SIG-M5 (cell line): ENCODE measurements around the gene IGHMBP2.

Source experiments
- DNase-seq: peaks from one replicate; lab custom pipeline; 2025; lab: John Stamatoyannopoulos, UW

Gene IGHMBP2

GRCh38 chr11:68939583-68940555 lies 36.2 kb downstream of the IGHMBP2 start:
- no peak for DNase-seq

GRCh38 chr11:68940651-68941323 lies 37.1 kb downstream of the IGHMBP2 start:
- no peak for DNase-seq

GRCh38 chr11:68941324-68942094 lies 37.8 kb downstream of the IGHMBP2 start:
- no peak for DNase-seq

GRCh38 chr11:68942095-68942620 lies 38.5 kb downstream of the IGHMBP2 start:
- no peak for DNase-seq

- DNase-seq = no peak
These were observed 39.1 kb downstream of the IGHMBP2 start for GRCh38 chr11:68942751-68943271.

- no peak for DNase-seq
These were observed 42.9 kb downstream of the IGHMBP2 start for GRCh38 chr11:68946416-68947090.

- no peak for DNase-seq
These were observed 43.5 kb downstream of the IGHMBP2 start for GRCh38 chr11:68947151-68947550.

- no peak for DNase-seq
These were observed 44.8 kb downstream of the IGHMBP2 start for GRCh38 chr11:68948496-68948895.

- DNase-seq = no peak
These were observed 45.2 kb downstream of the IGHMBP2 start for GRCh38 chr11:68948935-68949334.

- no peak for DNase-seq
These were observed 46.6 kb downstream of the IGHMBP2 start for GRCh38 chr11:68950270-68950669.

- DNase-seq = no peak
These were observed 47.1 kb downstream of the IGHMBP2 start for GRCh38 chr11:68950762-68951161.

GRCh38 chr11:68954836-68955606 lies 51.3 kb downstream of the IGHMBP2 start:
- no peak for DNase-seq

GRCh38 chr11:68955607-68955958 lies 51.9 kb downstream of the IGHMBP2 start:
- no peak for DNase-seq

- no peak for DNase-seq
These were observed 52.5 kb downstream of the IGHMBP2 start for GRCh38 chr11:68956142-68956541.

GRCh38 chr11:68956547-68957254 lies 53.0 kb downstream of the IGHMBP2 start:
- no peak for DNase-seq

GRCh38 chr11:68958211-68958610 lies 54.5 kb downstream of the IGHMBP2 start:
- DNase-seq = no peak

GRCh38 chr11:68959465-68960293 lies 56.0 kb downstream of the IGHMBP2 start:
- no peak for DNase-seq

GRCh38 chr11:68960294-68961071 lies 56.8 kb downstream of the IGHMBP2 start:
- DNase-seq = no peak
